HG03565 (cell line): ENCODE results near the gene E2F6.
A peak's percentile ranks its signal among the peaks of the same experiment; 100 is the strongest.

Experiments used
- ATAC-seq: cut with Tn5 transposase; IDR thresholded peaks from one replicate; pipeline ENCODE4 v1.9.1; 2021; ENCODE audit warnings: mild to moderate bottlenecking, moderate library complexity; ENCODE audit not compliant: unreplicated experiment

E2F6 gene

DNA sequence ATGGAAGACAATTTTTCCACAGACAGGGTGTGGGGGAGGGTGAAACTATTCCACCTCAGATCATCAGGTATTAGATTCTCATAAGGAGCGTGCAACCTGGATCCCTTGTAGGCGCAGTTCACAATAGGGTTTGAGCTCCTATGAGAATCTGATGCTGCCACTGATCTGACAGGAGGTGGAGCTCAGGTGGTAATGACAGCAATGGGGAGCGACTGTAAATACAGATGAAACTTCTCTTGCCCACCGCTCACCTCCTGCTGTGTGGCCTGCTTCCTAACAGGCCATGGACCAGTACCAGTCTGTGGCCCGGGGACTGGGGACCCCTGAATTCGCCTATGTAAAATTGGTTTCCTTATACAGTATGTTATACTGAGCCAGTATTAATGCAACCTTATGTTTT is 27.3 kb upstream of the E2F6 start:
- ATAC-seq: no peak

DNA sequence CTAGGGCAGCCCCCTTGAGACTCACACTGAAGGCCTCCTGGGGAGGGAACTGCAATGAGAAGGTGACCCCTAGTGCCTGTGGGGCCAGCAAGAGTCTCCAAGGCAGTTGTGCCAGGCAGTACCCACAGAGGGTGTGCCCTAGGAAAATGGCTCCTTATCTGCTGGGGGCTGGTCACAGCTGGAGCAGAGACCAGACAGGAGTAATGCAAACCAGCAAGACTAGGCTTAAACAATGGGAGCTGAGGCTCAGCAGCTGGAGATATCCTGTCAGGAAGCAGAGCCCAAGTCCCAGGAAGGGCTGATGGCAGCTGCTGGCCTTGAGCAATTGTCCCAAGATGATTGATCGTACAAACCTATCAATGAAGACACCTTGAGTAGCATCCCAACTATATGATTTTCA is 26.8 kb upstream of the E2F6 start:
- no peak for ATAC-seq

DNA sequence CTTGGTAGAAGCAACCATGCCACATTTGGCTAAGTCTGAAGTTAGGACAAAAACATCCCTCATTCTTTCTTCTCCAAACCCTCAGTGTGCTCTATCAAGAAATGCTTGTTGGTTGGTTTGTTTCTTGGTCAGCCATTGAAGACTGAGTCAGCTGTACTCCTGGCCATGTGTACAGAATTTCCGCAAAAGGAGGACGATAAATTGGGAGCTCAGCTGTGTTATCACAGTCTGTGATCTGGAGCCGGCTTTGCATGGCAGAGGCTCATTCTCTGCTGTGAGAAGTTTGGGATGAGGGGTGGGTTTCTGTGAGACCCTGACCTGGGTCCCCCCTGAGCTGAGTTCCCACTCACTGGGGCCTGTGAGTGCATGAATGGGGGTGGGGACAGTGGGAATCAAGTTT is 26.3 kb upstream of the E2F6 start:
- ATAC-seq: no peak

DNA sequence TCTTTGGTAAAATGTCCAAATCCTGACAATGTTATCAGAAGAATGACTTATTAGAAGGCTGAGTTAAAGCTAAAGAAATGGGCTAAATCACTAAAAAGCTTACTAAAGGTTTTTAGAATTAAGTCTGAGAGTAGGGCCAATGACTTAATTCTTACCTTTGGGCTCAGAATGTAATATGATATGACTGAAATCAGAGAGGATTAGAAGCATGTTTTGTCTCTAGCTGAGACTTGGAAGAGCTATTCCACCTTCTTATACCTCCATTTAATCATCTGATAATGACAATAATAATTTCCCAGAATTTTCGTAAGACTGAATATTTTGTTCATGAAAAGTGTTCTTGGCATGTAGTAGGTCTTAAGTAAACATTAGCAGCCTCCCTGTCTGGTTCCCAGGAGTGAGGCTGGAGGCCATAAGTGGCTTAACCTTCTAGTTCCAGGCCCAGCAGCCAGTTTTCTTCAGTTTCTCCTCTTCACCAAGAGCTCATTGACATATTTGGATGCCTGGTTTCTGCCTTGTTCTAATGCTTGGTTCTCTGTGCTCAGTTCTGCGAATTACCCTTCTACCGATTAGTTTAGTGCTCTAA is 25.5 kb upstream of the E2F6 start:
- ATAC-seq: no peak

DNA sequence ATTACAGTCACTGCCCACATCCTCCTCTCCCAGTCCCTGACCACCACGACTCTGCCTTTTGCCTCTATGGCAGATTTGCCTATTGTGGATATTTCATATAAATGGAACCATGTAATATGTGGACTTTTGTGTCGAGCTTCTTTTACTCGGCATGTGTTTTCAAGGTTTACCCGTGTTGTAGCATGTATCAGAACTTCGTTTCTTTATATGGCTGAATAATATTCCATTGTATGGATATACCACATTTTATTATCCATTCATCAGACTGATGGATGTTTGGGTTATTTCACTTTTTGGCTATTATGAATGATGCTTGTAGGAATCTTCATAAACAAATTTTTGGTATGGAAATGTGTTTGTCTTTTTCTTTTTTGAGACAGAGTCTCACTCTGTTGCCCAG is 24.2 kb upstream of the E2F6 start:
- no peak for ATAC-seq

DNA sequence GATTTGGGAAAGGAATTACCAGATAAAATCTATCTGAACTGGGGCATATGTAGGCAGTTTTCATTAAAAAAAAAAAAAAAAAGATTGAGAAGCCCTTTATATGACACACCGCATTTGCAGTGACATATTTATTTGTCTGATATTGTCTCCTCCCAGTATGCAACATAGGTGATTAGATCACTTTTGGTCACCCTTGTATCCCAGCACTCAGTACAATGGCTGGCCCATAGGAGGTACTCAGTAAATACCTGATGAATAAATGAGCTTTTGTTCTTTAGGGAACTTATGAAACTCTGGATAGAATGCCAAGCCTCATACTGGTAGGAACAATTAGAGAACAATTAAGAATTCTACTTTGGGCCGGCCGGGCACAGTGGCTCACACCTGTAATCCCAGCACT is 22.8 kb upstream of the E2F6 start:
- ATAC-seq: no peak

DNA sequence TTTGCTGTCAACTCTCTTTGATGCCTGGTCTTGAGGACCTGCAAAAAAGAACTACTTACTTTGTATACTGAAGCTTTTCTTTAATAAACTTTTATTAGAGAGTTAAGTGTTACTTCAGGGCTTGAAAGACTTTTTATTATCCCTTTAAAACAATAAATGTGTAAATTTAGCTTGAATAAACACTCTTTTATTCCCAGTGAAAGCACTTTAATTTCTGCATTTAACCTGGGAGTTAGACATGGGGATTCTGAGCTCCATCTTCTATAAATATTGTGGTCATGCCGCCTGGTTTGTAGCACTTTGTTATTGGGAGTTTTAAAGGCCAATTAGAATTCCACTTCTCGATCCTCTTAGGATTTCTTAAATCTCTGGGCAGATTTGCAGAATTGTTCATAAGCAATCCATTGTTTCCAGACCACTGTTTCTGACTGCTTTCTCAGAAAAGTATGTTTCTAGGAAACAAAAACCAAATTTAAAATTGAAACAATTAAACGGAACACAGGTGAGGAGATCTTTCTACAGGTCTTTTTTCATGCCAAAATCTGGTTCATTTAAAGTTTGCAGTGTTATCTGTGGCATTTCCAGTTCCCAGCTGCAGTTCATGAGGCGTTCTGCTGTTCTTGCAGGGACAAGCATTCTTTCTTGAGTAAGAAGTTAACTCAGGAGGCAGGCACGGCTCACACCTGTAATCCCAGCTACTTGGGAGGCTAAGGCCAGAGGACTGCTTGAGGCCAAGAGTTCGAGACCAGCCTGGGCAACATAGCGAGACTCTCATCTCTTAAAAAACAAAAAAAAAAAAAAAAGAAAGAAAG is 18.1 kb upstream of the E2F6 start:
- no peak for ATAC-seq

DNA sequence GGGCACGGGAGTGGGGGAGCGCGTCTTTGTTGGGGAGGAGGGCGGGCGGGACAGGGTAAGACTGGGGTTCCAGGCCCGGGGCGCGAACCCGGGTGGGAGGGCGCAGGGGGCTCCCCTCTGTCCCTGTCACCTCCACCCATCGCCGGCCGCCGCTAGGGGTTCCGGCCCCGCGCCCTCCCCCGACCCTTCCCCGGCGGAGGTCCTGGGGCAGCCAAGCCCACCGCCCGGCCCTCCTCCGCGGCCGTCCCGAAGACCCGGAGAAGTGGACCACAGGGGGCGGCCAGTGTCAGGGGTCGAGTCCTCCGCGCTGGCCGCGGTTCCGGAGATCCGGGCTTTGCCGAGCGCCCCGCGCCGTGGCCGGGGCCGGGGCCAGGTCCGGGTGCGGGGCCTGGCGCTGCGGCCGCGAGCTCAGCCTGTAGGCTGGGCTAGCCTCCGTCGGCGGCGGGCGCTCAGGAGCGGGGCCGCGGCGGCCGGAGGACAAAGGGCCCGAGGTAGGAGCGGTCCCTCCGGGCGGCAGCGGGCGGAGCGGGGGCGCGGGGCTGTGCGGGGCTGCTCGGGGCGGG is 16.6 kb upstream of the E2F6 start:
- no peak for ATAC-seq

DNA sequence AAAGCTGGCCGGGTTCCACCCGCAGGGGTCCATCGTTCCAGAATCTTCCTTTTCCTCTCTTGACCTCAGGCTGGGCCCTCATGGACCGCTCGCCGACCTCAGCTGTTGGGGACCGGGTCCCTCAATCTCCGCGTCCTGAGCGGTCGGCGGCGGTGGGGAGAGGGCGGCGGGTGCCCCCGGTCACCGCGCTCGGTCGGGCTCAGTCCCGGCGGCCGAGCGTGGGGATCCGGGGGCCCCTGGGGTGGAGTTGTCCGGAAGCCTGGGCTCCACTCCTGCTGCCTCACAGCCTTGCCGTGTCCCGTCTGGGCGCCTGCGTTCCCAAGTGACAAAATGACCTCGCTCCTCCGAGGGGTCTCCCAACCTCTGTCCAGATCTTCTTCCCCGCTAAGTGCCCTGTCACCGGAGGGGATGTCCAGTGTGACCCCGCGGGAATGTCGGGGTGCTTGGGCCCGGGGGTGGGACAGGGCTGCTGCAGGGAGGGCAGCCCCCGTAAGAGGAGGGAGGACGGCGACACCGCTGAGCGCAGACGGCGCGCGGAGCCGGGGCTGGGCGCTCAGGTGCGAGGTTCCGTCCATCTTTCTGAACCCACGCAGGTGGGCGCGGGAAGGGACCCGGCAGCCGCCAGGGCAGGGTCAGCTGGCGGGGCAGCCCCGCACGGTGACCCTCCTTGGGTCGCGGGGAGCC is 16.0 kb upstream of the E2F6 start:
- no peak for ATAC-seq

DNA sequence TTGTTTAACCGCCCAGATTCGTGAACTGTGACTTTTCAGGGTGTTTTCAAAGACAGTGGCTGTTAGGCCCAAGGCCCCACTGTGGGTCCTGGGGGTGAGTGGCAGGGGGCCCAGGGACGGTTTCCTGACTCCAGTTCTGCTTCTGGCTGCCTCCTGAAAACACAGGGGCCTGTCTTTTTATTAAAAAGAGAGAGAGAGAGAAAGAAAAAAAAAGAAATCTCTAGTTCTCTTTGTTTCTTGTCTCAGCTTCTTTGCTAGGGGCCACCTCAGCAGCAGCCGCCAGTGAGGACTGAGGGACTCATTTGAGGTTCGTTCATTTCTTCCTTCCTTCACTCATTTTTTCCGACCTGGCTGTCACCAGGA is 15.4 kb upstream of the E2F6 start:
- ATAC-seq: no peak

DNA sequence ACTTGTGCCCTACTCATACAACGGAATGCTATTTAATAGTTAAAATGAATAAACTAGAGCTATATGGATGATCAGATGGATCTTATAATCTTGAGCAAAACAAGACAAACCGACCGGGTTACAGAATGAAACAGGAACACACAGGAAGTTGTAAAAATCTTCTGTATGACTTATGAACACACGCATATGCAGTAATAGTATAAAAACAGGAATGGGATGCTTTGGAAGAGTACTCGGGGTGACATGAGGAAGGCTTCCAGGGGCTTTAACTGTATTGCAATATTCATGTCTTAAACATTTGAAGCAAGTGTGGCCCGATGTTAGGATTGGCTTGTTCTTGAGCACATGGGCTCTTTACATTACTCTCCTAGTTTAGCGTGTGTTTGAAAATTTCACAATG is 14.9 kb upstream of the E2F6 start:
- no peak for ATAC-seq

DNA sequence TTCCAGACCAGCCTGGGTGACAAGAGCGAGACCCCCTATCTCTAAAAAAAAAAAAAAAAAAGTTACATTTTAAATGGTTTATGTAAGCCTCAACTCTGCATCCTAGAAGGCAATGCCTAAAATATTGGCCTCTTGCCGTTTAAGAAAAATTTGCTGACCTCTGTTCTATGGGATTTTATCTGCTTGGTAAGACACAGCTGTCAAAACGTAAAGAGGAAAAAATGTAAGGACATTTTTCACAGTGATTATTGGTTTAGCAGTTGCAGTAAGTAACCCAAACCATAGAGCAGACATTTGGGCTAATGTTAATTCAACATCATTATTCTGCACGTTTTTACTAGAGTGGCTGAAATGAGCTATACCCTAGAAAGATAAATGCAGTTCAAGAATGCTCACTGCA is 14.4 kb upstream of the E2F6 start:
- no peak for ATAC-seq

DNA sequence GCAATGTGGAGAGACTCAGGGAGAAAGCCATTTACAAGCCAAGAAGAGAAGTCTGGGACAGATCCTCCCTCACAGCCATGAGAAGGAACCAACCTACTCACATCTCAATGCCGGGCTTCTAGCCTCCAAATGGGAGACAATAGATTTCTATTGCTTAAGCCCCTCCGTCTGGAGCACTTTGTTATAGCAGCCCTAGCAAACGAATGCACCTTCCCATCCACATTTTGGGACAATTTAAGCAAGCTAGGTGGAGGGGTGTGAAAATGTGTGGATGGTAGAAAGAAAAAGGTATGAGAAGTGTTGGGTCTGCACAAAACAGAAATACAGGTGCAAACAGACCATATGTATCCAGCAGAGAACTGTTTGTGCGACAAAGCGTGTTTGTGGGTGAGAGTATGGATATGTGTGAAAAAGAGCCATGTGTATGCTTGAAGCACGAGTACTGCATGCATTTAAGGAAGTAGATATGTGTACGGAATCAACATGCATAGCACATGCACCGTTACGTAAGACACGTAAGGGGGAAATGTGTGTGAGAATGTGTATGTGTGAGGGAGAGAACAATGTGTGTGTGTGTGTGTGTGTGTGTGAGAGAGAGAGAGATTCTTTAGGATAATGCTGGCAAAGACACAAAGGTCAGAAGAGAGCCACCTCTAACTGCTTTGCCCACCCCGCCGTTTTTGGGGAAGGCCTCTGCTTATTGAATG is 13.1 kb upstream of the E2F6 start:
- no peak for ATAC-seq

DNA sequence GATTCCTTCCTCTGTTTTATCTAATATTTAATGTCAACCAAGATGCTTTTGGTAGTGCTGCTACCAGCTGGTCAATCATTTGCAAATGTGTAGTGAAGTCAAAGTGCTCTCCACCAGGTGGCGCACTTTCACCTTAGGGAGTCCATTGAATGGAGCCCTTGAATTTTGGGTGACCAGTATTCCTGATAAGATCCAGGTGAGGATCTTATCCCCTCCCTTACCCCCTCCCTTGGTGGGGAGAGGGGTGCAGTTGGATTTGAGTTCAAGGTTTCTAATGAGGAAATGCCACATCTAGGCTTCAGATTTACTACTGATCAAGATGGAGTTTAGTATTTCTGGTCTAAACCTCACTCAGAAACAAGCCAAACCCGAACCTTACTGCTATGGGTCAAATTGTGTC is 12.0 kb upstream of the E2F6 start:
- ATAC-seq: peak; percentile 78

DNA sequence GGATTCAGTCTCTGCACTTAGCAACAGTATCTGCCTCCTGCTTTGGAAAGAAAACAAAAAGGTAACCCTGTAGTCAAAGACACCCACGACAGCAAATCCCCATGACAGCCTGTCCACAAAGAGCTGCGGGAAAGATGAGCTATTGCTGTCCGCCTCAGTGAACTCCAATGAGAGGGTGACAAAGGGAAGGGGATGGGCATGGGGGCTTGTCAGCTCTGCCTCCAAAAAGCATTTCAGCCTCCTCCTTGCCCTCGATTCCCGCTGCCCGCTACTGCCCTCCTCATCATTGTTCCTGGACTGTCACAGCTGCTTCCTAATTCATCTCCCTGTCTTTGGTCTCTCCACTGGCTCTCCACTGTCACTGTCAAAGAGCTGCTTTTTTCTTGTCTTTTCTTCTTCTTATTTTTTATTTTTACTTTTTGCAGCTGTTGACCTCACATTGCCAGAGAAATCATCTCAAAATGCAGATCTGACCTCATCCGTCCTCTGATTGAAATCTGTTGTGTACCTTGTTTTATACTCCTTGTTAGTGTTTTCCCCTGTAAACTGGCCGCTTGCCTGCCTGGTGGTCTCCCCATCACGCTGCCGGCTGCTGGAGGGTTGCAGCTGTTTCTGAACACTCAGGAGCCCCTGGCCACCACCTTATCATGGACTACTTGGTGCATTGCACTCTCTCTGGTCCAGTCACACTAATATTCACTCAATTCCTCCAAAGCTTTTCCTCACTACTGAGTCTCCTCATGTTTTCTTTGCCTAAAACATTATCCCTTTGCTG is 7.9 kb upstream of the E2F6 start:
- ATAC-seq: no peak

DNA sequence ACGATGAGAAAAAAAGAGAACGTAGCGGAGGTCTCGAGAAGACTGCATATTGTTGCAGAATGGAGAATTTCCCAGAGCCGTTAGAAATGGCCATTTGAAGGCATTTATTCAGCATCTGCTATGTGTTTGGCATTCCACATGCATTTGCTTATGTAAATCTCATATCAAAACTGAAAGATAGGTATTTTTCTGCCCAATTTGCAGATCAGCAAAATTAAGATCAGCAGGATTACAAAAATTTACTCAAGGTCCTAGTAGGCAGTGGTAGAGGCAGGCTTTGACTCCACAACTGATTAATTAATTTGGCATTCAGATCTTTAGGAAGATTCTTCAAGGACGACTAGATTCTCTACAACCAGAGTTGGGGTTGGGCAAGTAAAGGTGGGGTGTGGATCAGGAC is 1.8 kb upstream of the E2F6 start:
- ATAC-seq: no peak

DNA sequence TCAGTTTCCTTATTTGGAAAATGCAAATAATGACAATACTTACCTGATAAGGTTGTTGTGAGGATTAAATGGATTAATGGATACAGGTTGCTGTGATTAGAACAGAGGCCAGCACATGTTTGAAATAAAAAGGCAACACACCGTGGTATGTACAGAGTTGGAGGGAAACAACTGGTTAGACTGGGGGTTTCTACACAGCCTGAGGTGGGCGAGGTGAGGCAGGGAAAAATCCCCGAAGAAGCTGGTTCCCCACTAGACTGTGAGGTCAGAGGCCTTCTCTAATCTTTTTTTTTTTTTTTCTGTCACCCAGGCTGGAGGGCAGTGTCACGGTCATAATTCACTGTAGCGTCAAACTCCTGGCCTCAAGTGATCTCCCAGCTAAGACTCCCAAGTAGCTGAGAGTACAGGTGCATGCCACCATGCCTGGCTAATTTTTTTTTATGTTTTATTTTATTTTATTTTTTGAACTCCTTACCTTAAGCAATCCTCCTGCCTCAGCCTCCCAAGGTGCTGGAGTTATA is 1.2 kb upstream of the E2F6 start:
- ATAC-seq: no peak

DNA sequence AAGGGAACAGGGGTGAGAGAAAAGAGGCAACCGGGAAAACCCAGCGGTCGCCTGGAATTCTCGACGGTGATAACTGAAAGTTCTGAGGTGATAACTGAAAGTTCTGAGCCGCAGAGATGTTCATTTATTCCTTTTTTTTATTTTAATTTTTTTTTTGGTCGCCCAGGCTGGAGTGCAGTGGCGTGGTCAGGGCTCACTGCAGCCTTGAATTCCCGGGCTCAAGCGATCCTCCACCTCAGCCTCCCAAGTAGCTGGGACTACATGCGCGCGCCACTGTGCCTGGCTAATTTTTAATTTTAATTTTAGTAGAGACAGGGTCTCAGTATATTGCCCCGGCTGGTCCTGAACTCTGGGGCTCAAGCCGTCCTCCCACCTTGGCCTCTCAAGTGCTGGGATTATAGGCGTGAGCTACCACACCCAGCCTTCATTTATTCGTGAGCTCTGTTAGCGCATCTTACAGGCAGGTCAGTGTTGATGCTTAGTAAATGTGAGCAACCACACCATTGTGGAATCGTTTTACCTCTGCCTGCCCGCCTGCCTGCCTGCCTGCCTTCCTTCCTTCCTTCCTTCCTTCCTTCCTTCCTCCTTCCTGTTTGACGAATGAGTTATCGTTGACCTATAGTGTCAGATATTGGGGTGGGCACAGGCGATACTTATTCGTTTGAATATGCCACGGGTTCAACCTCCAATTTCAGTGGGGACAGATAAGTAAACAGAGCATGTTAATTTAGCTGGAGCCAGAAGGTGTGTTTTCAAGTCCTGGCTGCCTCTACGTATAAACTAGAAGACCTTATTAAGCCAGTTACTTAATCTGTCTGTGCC is 557 bp upstream of the E2F6 start:
- peak; percentile 19 for ATAC-seq

DNA sequence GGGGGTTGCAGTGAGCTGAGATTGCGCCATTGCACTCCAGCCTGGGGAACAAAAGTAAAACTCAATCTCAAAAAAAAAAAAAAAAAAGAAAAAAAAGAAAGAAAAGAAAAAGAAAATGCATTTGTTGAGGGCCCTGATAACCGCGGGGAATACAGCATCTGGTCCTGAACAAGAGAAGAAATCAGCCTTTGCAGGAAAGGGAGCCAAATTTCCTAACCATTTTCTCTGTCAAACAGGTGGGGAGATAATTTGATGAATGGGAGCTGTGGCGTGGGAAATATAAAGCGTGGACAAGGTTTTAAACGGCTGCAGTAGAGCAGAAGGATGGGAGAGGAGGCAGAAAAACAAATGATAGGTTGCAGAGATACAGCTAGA is 864 bp downstream of the E2F6 start:
- ATAC-seq: no peak

DNA sequence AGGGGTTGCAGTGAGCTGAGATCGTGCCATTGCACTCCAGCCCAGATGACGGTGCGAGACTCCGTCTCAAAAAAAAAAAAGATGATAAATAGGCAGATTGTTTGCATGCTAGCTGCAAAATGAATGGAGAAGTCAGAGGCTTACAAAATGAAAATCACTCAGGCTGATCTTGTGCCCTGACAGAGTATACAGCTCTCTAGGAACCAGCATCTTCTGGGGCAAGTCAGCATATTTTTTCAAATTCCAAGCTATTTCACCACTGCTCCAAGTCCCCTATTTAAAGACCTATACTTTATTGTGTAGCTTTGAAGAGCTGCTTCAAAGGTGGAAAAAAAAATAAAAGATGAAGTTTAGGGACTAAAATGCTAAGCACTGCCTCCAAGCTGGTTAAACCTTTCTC is 6.1 kb downstream of the E2F6 start:
- no peak for ATAC-seq
